Neural cell (in vitro differentiated cells): ENCODE data around the gene EXD2. TPM values are rescaled to one million over a fixed set of nuclear protein-coding genes. Genes with fewer than 3 reads are reported as not detected.

Experiments used
- H2AFZ ChIP-seq: fragments of 200-600, 300-800 bp; sonication (generic), shearing (Covaris generic); 2 replicates; pipeline ENCODE4 v1.6.0; 2014; ENCODE audit warnings: low read depth, mild to moderate bottlenecking, antibody characterized with exemption, low read length, moderate library complexity
- H3F3A ChIP-seq: fragments of 200-600 bp; shearing (Covaris generic); 2 replicates; pipeline ENCODE4 v1.6.1; 2016; ENCODE audit warnings: mild to moderate bottlenecking, moderate library complexity, mixed read lengths, antibody characterized with exemption, low read length; ENCODE audit not compliant: insufficient read depth, poor library complexity, severe bottlenecking
- H3K27ac ChIP-seq: fragments of 200-600, 300-800 bp; sonication (generic), shearing (Covaris generic); 2 replicates; pipeline ENCODE4 v1.5.1; 2014; ENCODE audit warnings: mild to moderate bottlenecking, low read length, moderate library complexity
- H3K27me3 ChIP-seq: fragments of 300-800, 200-600 bp; sonication (generic), shearing (Covaris generic); 2 replicates; pipeline ENCODE4 v1.6.0; 2014; ENCODE audit warnings: mild to moderate bottlenecking, low read depth, low read length, moderate library complexity; ENCODE audit not compliant: insufficient read depth
- H3K36me3 ChIP-seq: fragments of 300-800, 200-600 bp; sonication (generic), shearing (Covaris generic); 2 replicates; pipeline ENCODE4 v1.5.1; 2014; ENCODE audit warnings: mild to moderate bottlenecking, antibody characterized with exemption, low read length, moderate library complexity; ENCODE audit not compliant: insufficient read depth
- H3K4me2 ChIP-seq: fragments of 300-800, 200-600 bp; sonication (generic), shearing (Covaris generic); 2 replicates; pipeline ENCODE4 v1.6.0; 2014; ENCODE audit warnings: mild to moderate bottlenecking, low read length
- H3K4me3 ChIP-seq: fragments of 300-800, 200-600 bp; sonication (generic), shearing (Covaris generic); 2 replicates; pipeline ENCODE4 v1.5.1; 2014; ENCODE audit warnings: mild to moderate bottlenecking, low read length, moderate library complexity
- H3K79me2 ChIP-seq: fragments of 200-600 bp; shearing (Covaris generic); replicated peaks from 2 replicates; pipeline ENCODE4 v1.6.0; 2014; ENCODE audit warnings: mild to moderate bottlenecking, low read length, moderate library complexity; ENCODE audit not compliant: insufficient read depth
- H3K9ac ChIP-seq: fragments of 300-800, 200-600 bp; sonication (generic), shearing (Covaris generic); 2 replicates; pipeline ENCODE4 v1.6.1; 2016; ENCODE audit warnings: mild to moderate bottlenecking, low read length, mixed read lengths
- H3K9me2 ChIP-seq: fragments of 200-600 bp; shearing (Covaris generic); 2 replicates; pipeline ENCODE4 v1.6.1; 2016; ENCODE audit warnings: mild to moderate bottlenecking, low read length, mixed read lengths; ENCODE audit not compliant: insufficient read depth
- H3K9me3 ChIP-seq: fragments of 200-600, 300-800 bp; sonication (generic), shearing (Covaris generic); 2 replicates; pipeline ENCODE4 v1.6.1; 2016; ENCODE audit warnings: mild to moderate bottlenecking, mixed run types, low read length, moderate library complexity, mixed read lengths
- H4K20me1 ChIP-seq: fragments of 200-600 bp; shearing (Covaris generic); 2 replicates; pipeline ENCODE4 v1.6.1; 2016; ENCODE audit warnings: mild to moderate bottlenecking, mixed run types; ENCODE audit not compliant: insufficient read depth
- CTCF ChIP-seq: fragments of 450-650 bp; IDR thresholded peaks from 2 replicates; pipeline ENCODE4 v1.5.1; 2014; ENCODE audit warnings: antibody characterized with exemption, mild to moderate bottlenecking, moderate library complexity; ENCODE audit not compliant: poor library complexity, severe bottlenecking
- EP300 ChIP-seq: fragments of 450-650 bp; conservative IDR thresholded peaks from 2 replicates; pipeline ENCODE4 v1.6.1; 2014; ENCODE audit warnings: antibody characterized with exemption, mild to moderate bottlenecking, moderate library complexity; ENCODE audit not compliant: poor library complexity, severe bottlenecking
- EZH2 ChIP-seq: fragments of 200-600, 300-800 bp; shearing (Covaris generic), sonication (generic); IDR thresholded peaks from 2 replicates; pipeline ENCODE4 v1.6.1; 2014; ENCODE audit warnings: antibody characterized with exemption, low read length, borderline replicate concordance, mild to moderate bottlenecking; ENCODE audit not compliant: insufficient read depth, poor library complexity, severe bottlenecking
- MXI1 ChIP-seq: fragments of 450-650 bp; conservative IDR thresholded peaks from 2 replicates; pipeline ENCODE4 v1.6.1; 2014; ENCODE audit warnings: antibody characterized with exemption, mild to moderate bottlenecking; ENCODE audit not compliant: poor library complexity, severe bottlenecking
- POLR2AphosphoS5 ChIP-seq: IDR thresholded peaks from 2 replicates; pipeline ENCODE4 v1.6.1; 2012
- RAD21 ChIP-seq: fragments of 450-650 bp; conservative IDR thresholded peaks from 2 replicates; pipeline ENCODE4 v1.6.1; 2014; ENCODE audit warnings: antibody characterized with exemption, mild to moderate bottlenecking, moderate library complexity
- REST ChIP-seq: IDR thresholded peaks from 2 replicates; pipeline ENCODE4 v1.6.1; 2012; ENCODE audit warnings: borderline replicate concordance
- SMC3 ChIP-seq: fragments of 450-650 bp; conservative IDR thresholded peaks from 2 replicates; pipeline ENCODE4 v1.6.1; 2014; ENCODE audit warnings: antibody characterized with exemption, mild to moderate bottlenecking, moderate library complexity; ENCODE audit not compliant: poor library complexity
- TAF1 ChIP-seq: IDR thresholded peaks from 2 replicates; pipeline ENCODE4 v1.6.1; 2012; ENCODE audit warnings: low read depth
- polyA plus RNA-seq: library from polyadenylated mRNA; depleted of rRNA; stranded (reverse); fragments of >200 nt; gene quantifications from 2 replicates; pipeline ENCODE4 v1.2.3, GENCODE V29; 2014

EXD2 gene
- polyA plus RNA-seq, 1 donor from 2014 or later = 43.3 TPM

GRCh38 chr14:69284170-69284569, 92.9 kb downstream of the EXD2 start:
- Histone ChIP-seq H3K36me3 (no peaks in the 10 kb centered on the region), H3K27ac (no peak overlapping the region), H3K4me3 (no peak overlapping the region), H3F3A (no peaks in the 10 kb centered on the region), H3K9me2 (no peaks in the 10 kb centered on the region), H3K79me2 (no peaks in the 10 kb centered on the region), H3K4me2 (no peak overlapping the region), H3K9ac (no peak overlapping the region), H2AFZ (no peak overlapping the region), H4K20me1 (no peaks in the 10 kb centered on the region), H3K9me3 (no peaks in the 10 kb centered on the region), H3K27me3 (no peaks in the 10 kb centered on the region)
- TF ChIP-seq EP300 (no peak), RAD21 (no peak), POLR2AphosphoS5 (no peak), EZH2 (no peak), MXI1 (no peak), CTCF (no peak), SMC3 (no peak), REST (no peak), TAF1 (no peak)

- no peaks in the 10 kb centered on the region for H3F3A ChIP-seq
- no peak overlapping the region for H3K4me2 ChIP-seq
- H3K4me3 ChIP-seq = no peak overlapping the region
- no peaks in the 10 kb centered on the region for H3K79me2 ChIP-seq
- no peak for TF ChIP-seq TAF1
- no peak for TF ChIP-seq POLR2AphosphoS5
- no peak for TF ChIP-seq RAD21
- no peak for TF ChIP-seq REST
- no peak for TF ChIP-seq SMC3
- no peak for TF ChIP-seq CTCF
- no peak for TF ChIP-seq EZH2
- TF ChIP-seq EP300 = no peak
- TF ChIP-seq MXI1 = no peak
- H3K27ac ChIP-seq = no peak overlapping the region
- no peak overlapping the region for H3K9ac ChIP-seq
- H3K36me3 ChIP-seq = no peaks in the 10 kb centered on the region
- no peaks in the 10 kb centered on the region for H3K27me3 ChIP-seq
- H3K9me3 ChIP-seq = no peaks in the 10 kb centered on the region
- H3K9me2 ChIP-seq = no peaks in the 10 kb centered on the region
- no peak overlapping the region for H2AFZ ChIP-seq
- no peaks in the 10 kb centered on the region for H4K20me1 ChIP-seq
Measured at GRCh38 chr14:69285661-69286255, 94.5 kb downstream of the EXD2 start.
